Hepatocyte (in vitro differentiated cells): ENCODE data around the gene TCN1.
"Not testable (repeated sequence)": the region's sequence is repeated elsewhere in the genome, so short reads cannot be mapped to it uniquely, and the experiment has no call there.

Experiments
- CTCF ChIP-seq: fragments of 200-600 bp; sonication (generic); IDR thresholded peaks from 2 replicates; pipeline ENCODE4 v1.5.1; 2016; ENCODE audit warnings: antibody characterized with exemption, mild to moderate bottlenecking; ENCODE audit not compliant: poor library complexity
- EZH2 ChIP-seq: fragments of 200-600 bp; sonication (generic); IDR thresholded peaks from 2 replicates; pipeline ENCODE4 v1.6.1; 2016; ENCODE audit warnings: antibody characterized with exemption, mild to moderate bottlenecking, borderline replicate concordance

- not testable (repeated sequence) for TF ChIP-seq CTCF, EZH2
Measured at GRCh38 chr11:59887156-59887555, 20.9 kb upstream of the TCN1 start.
